HG03159 (cell line): ENCODE results near the gene C19orf25.
A peak's percentile ranks its signal among the peaks of the same experiment; 100 is the strongest.
"Not testable (repeated sequence)": the region's sequence is repeated elsewhere in the genome, so short reads cannot be mapped to it uniquely, and the experiment has no call there.

Experiments
- ATAC-seq: cut with Tn5 transposase; IDR thresholded peaks from one replicate; pipeline ENCODE4 v1.9.1; 2021; ENCODE audit warnings: mild to moderate bottlenecking, moderate library complexity; ENCODE audit not compliant: unreplicated experiment

Gene C19orf25

GRCh38 chr19:1478934-1479707 lies at the start of gene C19orf25:
TSS of gene C19orf25 (minus strand) at chr19:1479215. CDS start at chr19:1478903, 312 bp downstream.
- ATAC-seq = peak; percentile 84

- no peak for ATAC-seq
Measured at GRCh38 chr19:1527650-1528309, 48.8 kb upstream of the C19orf25 start.

- ATAC-seq = no peak
Measured at GRCh38 chr19:1526979-1527649, 48.1 kb upstream of the C19orf25 start.

- no peak for ATAC-seq
Measured at GRCh38 chr19:1526066-1526778, 47.2 kb upstream of the C19orf25 start.

- no peak for ATAC-seq
Measured at GRCh38 chr19:1525343-1525742, 46.3 kb upstream of the C19orf25 start.

GRCh38 chr19:1524972-1525325 lies 45.9 kb upstream of the C19orf25 start:
- no peak for ATAC-seq

GRCh38 chr19:1524287-1524971 lies 45.4 kb upstream of the C19orf25 start:
- ATAC-seq = no peak

- ATAC-seq = no peak
Measured at GRCh38 chr19:1523412-1524286, 44.6 kb upstream of the C19orf25 start, which contains the start of gene PLK5. TSS of gene PLK5 (plus strand) at chr19:1524077. CDS start at chr19:1526997, 2,920 bp downstream.

- ATAC-seq = no peak
Measured at GRCh38 chr19:1522838-1523237, 43.8 kb upstream of the C19orf25 start.

- no peak for ATAC-seq
Measured at GRCh38 chr19:1522061-1522460, 43.0 kb upstream of the C19orf25 start.

GRCh38 chr19:1521636-1522035 lies 42.6 kb upstream of the C19orf25 start:
- no peak for ATAC-seq

GRCh38 chr19:1520203-1520780 lies 41.3 kb upstream of the C19orf25 start:
- no peak for ATAC-seq

- ATAC-seq = not testable (repeated sequence)
Measured at GRCh38 chr19:1519802-1520201, 40.8 kb upstream of the C19orf25 start.

GRCh38 chr19:1518471-1518870 lies 39.5 kb upstream of the C19orf25 start:
- ATAC-seq = no peak

GRCh38 chr19:1516395-1516753 lies 37.4 kb upstream of the C19orf25 start:
- ATAC-seq = no peak

GRCh38 chr19:1514986-1515721 lies 36.1 kb upstream of the C19orf25 start:
- ATAC-seq = no peak

- ATAC-seq = no peak
Measured at GRCh38 chr19:1514295-1514661, 35.3 kb upstream of the C19orf25 start.

- ATAC-seq = no peak
Measured at GRCh38 chr19:1513499-1514294, 34.7 kb upstream of the C19orf25 start.
